Colonic mucosa (tissue), 4 donors: Measurements from ENCODE around the gene CHST4. TPM values are rescaled to one million over a fixed set of nuclear protein-coding genes. Genes with fewer than 3 reads are reported as not detected.

ENCODE experiments used
- DNase-seq: peaks from one replicate; pipeline ENCODE4 v3.0.0-alpha.2; 2020
- H3K27ac ChIP-seq: fragments of 200-600 bp; one replicate; pipeline ENCODE4 v1.8.0; 2021
- H3K27me3 ChIP-seq: fragments of 200-600 bp; one replicate; pipeline ENCODE4 v1.8.0; 2021
- H3K36me3 ChIP-seq: fragments of 200-600 bp; one replicate; pipeline ENCODE4 v1.8.0; 2021
- H3K4me1 ChIP-seq: fragments of 200-600 bp; one replicate; pipeline ENCODE4 v1.8.0; 2021; ENCODE audit warnings: mild to moderate bottlenecking
- H3K4me3 ChIP-seq: fragments of 200-600 bp; one replicate; pipeline ENCODE4 v1.8.0; 2021
- H3K9ac ChIP-seq, 2 donors: one replicate each; pipeline ENCODE4 v1.7.0; 2013; ENCODE audit warnings: control low read depth in 2 of 2, low read depth in 2 of 2, low read length in 2 of 2
- H3K9me3 ChIP-seq: fragments of 200-600 bp; one replicate; pipeline ENCODE4 v1.8.0; 2021
- intact Hi-C: fragments of 100-400 bp; cut with DNase I; formaldehyde crosslinking; loops from one replicate; pipeline ENCODE4 v1.14.1; 2022
- total RNA-seq, 2 donors: library from RNA; stranded (reverse); fragmentation: NEBNext Ultra II Directional in 1 of 2; extraction: Animal tissue kit (Norgen Biotek cat#: 25700) in 1 of 2; gene quantifications; one replicate each; pipeline ENCODE4 v1.2.1, GENCODE V29; 2021
- TF ChIP-seq, protein P1 (sequence below): fragments of 200-600 bp; IDR thresholded peaks from one replicate; pipeline ENCODE4 v1.8.0; 2022; ENCODE audit warnings: antibody characterized with exemption, mild to moderate bottlenecking
- donor health status: healthy.
- donor health status: DM: no; HTN: no; CAD: no.
- donor health status: DM: no; HTN: no; CAD: no.

The CHST4 gene
- total RNA-seq, 2 donors from 2014 or later, result 0.44 TPM; not detected in 1

DNA sequence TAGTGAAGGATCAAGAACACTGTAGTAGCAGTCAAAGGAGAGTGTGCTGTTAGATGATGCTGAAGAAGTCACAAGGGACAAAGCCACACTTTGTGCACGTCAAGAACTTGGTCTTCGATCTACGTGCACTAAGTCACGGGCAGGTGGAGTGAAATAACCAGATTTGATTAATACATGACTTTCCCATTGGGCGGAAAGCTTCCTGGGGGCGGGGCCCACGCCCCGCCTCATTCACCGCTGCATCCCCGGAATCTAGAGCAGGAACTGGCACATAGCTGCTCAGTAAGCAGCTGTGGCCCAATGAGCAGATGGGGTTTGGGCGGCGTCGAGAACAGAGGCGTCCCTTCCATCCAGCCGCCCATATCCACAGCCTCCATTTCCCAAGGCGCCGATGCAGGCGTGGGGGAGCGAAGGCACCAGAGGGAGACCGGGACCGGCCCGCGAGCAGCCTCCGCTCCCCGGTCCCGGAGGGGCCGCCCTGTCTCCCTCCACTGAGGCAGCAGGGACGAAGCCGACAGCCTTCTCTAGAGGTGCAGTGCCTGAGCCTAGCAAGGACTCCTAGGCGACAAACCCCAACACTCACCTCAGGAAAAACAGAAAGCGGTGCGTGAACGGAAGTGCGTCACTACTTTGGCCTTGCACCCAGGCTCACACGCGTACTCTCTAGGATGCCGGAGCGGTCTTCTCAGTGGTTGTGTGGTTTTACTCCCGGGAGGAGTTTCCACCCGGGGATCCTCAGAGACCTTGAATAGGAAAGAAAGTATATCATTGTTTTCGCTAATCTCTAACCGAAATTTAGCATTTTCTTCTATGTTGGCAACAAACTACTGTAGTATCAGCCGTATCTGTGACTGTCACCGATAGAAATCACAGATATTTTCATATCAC, 42.0 kb upstream of the CHST4 start:
- TF ChIP-seq, protein P1, sequence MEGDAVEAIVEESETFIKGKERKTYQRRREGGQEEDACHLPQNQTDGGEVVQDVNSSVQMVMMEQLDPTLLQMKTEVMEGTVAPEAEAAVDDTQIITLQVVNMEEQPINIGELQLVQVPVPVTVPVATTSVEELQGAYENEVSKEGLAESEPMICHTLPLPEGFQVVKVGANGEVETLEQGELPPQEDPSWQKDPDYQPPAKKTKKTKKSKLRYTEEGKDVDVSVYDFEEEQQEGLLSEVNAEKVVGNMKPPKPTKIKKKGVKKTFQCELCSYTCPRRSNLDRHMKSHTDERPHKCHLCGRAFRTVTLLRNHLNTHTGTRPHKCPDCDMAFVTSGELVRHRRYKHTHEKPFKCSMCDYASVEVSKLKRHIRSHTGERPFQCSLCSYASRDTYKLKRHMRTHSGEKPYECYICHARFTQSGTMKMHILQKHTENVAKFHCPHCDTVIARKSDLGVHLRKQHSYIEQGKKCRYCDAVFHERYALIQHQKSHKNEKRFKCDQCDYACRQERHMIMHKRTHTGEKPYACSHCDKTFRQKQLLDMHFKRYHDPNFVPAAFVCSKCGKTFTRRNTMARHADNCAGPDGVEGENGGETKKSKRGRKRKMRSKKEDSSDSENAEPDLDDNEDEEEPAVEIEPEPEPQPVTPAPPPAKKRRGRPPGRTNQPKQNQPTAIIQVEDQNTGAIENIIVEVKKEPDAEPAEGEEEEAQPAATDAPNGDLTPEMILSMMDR, result no peak
- intact Hi-C loops, result loop anchor here (2.0 kb wide), 1 partner anchor 21 kb away; the partner anchor contains the start of gene ZNF23
- no peaks in the 10 kb centered on the region for H3K36me3 ChIP-seq
- no peaks in the 10 kb centered on the region for H3K27me3 ChIP-seq
- H3K4me1 ChIP-seq, result peaks cover 5% of the 10 kb centered on the region
- H3K9ac ChIP-seq, result peak overlapping the region; percentile 80 to 92
- peak; percentile 91 for DNase-seq
- no peaks in the 10 kb centered on the region for H3K9me3 ChIP-seq
- H3K4me3 ChIP-seq, result peak overlapping the region; percentile 92
- peak overlapping the region; percentile 97 for H3K27ac ChIP-seq

DNA sequence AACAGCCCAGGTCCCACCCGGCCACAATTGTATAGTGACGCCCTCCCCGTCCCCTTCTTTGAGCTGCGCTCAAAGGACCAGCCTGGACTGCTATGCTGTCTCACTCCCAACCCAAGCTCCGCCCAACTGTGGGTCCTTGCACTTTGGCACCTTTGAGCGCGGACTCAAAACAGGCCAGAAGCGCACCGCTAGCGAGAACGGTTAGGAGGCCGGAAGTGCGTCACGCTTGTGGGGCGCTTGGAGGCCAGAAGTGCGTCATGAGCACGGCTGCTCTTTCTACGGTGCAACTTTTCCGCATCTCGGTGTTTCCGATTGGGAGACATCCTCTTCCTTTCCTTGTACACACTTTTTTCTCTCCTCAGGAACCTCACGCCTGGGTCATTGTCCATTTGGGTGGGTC, 37.1 kb upstream of the CHST4 start, which contains the start of gene ZNF19:
Gene ZNF19, minus strand, starts transcription at position 203 of the 400 bp plus-strand sequence. CDS start 7,210 bp downstream, outside the sequence.
- Histone ChIP-seq H3K4me1 (no peaks in the 10 kb centered on the region), H3K36me3 (no peaks in the 10 kb centered on the region), H3K27ac (no peak within 1 kb of the TSS), H3K4me3 (no peak within 1 kb of the TSS), H3K9ac (no peak within 1 kb of the TSS), H3K27me3 (no peaks in the 10 kb centered on the region), H3K9me3 (no peaks in the 10 kb centered on the region)
- no peak for DNase-seq
- TF ChIP-seq, protein P1, result no peak
- intact Hi-C loops, result no loop called here

DNA sequence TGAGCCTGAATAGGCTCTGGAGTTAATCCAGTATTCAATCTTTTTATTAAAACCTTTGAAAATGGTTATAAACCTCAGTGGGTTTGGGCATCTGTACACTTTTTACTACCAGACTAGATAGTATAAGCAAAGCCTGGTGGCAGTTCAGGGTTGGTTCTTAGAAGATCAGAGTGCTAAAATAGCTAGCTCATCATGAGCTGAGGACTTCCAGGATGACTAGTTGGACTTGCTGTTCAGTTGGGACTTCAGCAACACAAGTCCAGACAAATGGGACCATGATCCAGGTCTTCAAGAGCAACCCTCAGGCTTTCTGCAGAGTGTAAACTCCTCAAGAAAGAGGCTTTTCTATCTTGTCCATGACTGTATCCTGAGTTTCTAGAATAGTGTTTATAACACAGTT, 35.9 kb upstream of the CHST4 start:
- Histone ChIP-seq H3K4me1 (no peaks in the 10 kb centered on the region), H3K4me3 (no peak overlapping the region), H3K27ac (no peak overlapping the region), H3K36me3 (no peaks in the 10 kb centered on the region), H3K27me3 (no peaks in the 10 kb centered on the region), H3K9me3 (no peaks in the 10 kb centered on the region), H3K9ac (no peak overlapping the region)
- no peak for DNase-seq
- intact Hi-C loops, result no loop called here
- TF ChIP-seq, protein P1, result no peak

DNA sequence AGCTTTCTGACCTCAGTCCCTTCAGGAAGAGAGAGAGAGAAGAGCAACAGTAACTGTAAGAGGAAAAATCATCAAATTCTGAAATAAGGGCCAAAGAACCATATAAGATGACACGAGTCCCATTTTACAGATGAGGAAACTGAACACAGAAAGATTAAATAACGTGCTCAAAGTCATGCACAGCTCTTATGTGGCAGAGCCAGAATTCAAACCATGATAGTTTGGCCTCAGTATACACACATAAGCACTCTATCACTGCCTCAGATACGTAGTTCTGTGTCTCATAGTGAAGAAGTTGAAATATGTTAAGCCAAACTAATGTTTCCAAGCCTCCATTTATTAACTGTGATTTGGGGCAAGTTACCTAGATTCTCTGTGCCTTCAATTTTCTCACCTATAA, 35.2 kb upstream of the CHST4 start:
- H3K27ac ChIP-seq, result no peak overlapping the region
- intact Hi-C loops, result no loop called here

DNA sequence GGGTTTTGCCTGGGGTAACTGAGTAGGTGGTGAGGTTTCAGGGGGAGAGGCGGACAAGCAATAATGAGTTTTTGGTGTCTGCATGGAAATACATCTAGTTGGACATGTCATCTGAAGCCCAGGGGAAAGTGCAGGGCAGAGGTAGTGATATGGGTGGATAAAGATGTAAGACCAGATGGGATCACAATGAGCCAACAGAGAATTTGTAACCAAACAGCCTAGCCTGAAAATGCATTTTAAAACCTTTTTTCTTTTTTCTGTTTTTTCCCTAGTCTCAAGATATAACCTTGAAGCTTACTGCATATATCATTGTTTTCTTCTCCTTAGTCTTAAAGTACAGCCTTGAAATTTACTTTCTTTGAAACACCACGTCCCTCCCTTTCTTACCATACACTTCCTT, 33.4 kb upstream of the CHST4 start:
- no peak overlapping the region for H3K27ac ChIP-seq
- intact Hi-C loops, result no loop called here
- no peak for DNase-seq

More for the DNA sequence above, 35.2 kb upstream of the CHST4 start:
- H3K9ac ChIP-seq, result no peak overlapping the region
- DNase-seq, result no peak
- no peak overlapping the region for H3K4me3 ChIP-seq
- TF ChIP-seq, protein P1, result no peak
- H3K36me3 ChIP-seq, result no peaks in the 10 kb centered on the region
- no peaks in the 10 kb centered on the region for H3K27me3 ChIP-seq
- H3K9me3 ChIP-seq, result no peaks in the 10 kb centered on the region
- H3K4me1 ChIP-seq, result no peaks in the 10 kb centered on the region

More for the DNA sequence above, 33.4 kb upstream of the CHST4 start:
- H3K9me3 ChIP-seq, result no peaks in the 10 kb centered on the region
- H3K27me3 ChIP-seq, result no peaks in the 10 kb centered on the region
- no peaks in the 10 kb centered on the region for H3K36me3 ChIP-seq
- no peak overlapping the region for H3K4me3 ChIP-seq
- TF ChIP-seq, protein P1, result no peak
- no peak overlapping the region for H3K9ac ChIP-seq
- H3K4me1 ChIP-seq, result no peaks in the 10 kb centered on the region
